Measurements from ENCODE around the gene SLC22A14.
"Not testable (repeated sequence)": the region's sequence is repeated elsewhere in the genome, so short reads cannot be mapped to it uniquely, and the experiment has no call there.

SLC22A14 gene, protein sequence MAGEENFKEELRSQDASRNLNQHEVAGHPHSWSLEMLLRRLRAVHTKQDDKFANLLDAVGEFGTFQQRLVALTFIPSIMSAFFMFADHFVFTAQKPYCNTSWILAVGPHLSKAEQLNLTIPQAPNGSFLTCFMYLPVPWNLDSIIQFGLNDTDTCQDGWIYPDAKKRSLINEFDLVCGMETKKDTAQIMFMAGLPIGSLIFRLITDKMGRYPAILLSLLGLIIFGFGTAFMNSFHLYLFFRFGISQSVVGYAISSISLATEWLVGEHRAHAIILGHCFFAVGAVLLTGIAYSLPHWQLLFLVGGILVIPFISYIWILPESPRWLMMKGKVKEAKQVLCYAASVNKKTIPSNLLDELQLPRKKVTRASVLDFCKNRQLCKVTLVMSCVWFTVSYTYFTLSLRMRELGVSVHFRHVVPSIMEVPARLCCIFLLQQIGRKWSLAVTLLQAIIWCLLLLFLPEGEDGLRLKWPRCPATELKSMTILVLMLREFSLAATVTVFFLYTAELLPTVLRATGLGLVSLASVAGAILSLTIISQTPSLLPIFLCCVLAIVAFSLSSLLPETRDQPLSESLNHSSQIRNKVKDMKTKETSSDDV

DNA sequence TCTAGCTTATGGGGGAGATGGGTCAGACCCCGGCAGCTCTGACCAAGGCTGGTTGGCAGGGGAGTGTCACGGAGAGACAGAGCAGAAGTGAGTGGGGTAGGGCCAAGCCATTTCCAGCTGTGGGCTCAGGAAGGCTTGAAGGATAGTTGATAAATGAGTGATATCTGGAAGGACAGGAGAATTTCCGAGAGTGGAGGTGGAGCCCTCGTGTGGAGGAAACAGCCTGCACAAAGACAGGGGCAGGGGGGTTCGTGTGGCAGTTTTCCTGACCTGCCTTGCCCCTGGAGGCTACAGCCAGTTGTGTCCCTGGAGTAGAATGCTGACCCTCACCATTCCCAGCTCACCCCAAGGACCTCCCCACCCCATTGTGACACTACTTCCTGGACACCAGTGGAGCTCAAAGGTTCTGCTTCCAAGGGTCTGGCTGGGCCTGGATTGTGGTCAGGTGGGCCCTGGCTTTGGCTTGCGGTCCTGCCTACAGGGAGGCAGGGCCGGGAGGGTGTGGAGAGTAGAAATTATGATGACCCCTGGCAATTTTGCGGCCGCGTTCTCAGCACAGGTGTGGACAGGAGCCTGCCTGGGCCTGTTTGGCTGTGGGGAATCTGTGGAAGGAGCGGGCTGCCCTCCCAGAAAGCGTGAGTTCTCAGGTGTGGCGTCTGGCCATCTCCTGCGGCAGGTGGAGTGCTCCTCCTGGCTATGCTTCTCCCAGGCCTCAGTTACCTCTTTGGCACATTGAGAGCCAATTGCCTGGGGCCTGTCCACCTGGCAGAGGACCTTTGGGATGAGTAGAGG lies at the start of gene SLC22A14:
Gene SLC22A14, plus strand, starts transcription at position 400 of the 792 bp plus-strand sequence. CDS start 23,733 bp downstream, outside the sequence.
- DNase-seq: no peak

GRCh38 chr3:38232701-38233100 lies 49.4 kb upstream of the SLC22A14 start:
- DNase-seq: no peak

DNA sequence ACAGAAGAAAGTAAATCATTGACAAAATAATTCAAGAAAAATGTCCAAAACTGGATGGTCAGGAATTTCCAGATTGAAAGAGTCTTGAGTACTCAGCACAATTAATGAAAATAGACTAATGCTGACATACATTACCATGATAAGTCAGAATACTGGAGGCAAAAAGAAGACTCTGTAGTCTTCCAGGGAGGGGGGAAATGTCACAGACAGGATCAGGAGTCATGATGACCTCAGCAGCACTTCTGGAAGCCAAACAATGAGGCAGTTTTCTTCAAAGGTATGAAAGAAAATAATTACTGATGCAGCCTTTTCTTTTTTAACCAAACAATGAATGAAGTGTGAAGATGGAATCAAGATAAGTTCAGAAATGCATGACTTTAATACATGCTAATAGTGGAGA lies 46.6 kb upstream of the SLC22A14 start:
- DNase-seq: no peak

DNA sequence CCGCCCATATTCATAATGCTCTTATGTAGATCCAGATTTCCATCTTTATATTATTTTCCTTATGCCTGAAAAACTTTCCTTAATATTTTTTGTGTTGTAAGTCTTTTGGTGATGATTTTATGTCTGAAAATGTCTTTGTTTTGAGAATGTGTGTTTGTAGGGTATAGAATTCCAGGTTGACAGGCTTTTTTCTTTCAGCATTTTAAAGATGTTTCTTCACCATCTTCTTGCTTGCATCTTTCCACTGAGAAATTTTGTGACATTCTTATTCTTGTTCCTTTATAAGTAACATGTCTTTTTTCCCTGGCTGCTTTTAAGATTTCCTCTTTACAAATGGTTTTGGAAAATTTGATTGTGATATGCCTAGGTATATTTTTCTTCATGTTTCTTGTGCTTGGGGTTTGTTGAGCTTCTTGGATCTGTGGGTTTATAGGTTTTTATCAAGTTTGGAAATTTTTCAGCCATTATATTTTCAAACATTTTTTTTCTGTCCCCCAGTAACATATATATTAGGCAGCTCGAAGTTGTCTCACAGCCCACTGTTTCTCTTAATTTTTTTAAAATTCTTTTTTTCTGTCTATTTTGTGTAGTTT lies 43.6 kb upstream of the SLC22A14 start:
- no peak for DNase-seq

DNA sequence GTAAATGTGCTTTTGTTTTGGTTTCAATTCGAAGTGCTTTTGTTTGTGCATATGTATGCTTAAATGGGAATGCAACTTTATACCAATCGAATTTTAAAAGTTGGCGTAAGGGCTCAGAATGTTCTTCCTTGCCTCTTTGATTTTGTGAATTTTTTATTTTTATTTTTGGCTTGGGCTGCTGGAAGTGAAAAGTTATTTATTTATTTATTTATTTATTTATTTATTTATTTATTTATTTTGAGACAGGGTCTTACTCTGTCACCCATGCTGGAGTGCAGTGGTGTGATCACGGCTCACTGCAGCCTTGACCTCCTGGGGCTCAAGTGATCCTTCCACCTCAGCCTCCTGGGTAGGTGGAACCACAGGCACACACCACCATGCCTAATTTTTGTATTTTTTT lies 39.3 kb upstream of the SLC22A14 start:
- not testable (repeated sequence) for DNase-seq

DNA sequence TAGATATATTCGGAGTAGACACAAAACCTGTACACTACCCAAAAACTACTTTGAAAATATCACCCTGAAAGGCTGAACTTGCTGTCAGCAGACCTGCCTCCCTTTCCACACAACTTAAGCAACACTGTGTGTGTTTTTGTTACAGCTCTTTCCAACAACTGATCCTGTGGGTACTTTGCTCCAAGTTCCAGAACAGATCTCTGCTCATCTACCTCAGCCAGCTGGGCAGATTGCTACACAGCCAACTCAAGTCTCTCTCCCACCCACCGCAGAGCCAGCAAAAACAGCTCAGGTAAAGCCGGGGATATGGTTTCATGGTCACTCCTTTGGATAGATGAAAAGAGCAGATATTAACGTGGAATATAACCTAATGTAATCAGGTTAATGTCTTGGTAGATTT lies 36.2 kb upstream of the SLC22A14 start:
- DNase-seq: no peak

GRCh38 chr3:38247366-38248035 lies 34.6 kb upstream of the SLC22A14 start:
- no peak for DNase-seq

DNA sequence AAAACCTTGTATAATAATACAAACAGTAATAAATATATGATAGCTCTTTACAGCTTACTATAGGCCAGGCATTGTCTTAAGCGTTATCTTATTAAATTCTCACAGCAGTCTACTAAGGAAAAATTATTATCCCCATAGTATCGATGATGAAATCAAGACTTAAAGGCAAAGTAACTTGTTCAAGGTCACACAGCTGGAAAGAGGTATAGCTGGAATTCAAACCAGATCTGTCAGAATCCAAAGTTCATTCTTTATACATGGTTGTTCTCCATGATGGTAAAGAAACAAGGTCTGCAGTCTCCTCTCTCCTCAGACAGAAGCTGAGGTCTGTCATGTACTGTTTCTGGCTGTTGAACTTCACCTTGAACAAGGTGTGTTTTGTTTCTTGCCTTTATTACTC lies 31.9 kb upstream of the SLC22A14 start:
- no peak for DNase-seq

DNA sequence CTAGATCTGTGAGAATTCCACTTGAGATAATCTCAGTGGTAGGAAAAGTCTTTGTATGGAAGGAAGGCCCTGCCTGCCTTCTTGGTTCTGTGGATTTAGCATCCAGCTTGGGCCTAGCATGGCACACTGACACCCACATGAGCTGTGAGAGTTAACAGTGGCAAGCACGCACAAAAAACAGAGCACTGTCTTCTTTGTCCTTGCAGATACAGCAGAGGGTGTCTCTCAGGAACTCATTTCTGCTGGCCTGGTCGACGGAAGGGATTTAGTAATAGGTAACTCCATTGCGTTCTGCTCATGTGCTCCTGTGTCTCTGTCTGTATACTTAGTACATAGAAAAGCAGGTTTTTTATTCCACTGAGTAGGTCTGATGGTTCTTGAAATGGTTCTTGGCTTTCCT lies 30.9 kb upstream of the SLC22A14 start:
- DNase-seq: no peak

- no peak for DNase-seq
These were observed 28.4 kb upstream of the SLC22A14 start for GRCh38 chr3:38253704-38254103.

GRCh38 chr3:38254872-38255271 lies 27.2 kb upstream of the SLC22A14 start:
- DNase-seq: no peak

- no peak for DNase-seq
These were observed 26.5 kb upstream of the SLC22A14 start for GRCh38 chr3:38255627-38256026.

DNA sequence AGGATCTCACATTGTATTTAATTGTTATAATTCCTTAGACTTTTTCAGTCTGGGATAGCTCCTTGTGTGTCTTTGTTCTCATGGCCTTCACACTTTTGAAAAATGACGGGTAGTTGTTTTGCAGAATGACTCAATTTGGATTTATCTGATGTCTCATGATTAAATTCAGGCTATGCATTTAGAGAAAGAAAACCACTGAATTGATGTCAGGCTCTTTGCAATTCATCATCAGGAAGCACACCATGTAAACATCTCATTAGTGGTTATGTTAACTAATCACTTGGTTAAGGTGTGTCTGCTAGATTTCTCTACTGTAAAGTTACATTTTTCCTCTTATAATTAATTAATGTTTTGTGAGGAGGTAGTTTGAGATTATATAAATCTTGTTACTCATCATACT lies 24.5 kb upstream of the SLC22A14 start:
- DNase-seq: no peak

DNA sequence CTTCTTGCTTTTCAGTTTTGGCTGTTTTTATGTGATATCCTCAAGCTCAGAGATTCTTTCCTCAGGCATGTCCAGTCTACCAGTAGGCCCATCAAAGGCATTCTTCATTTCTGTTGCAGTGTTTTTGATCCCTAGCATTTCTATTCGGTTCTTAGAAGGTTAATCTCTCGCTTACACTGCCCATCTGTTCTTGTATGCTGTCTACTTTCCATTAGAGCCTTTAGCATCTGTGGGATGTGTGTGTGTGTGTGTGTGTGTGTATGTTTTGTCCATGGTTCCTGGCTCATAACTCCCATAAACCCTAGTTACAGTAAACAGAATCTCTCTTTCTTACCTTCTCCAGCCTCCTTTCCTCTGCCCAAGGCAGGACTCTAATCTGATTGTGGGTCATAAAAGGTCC lies 21.6 kb upstream of the SLC22A14 start:
- DNase-seq: no peak

DNA sequence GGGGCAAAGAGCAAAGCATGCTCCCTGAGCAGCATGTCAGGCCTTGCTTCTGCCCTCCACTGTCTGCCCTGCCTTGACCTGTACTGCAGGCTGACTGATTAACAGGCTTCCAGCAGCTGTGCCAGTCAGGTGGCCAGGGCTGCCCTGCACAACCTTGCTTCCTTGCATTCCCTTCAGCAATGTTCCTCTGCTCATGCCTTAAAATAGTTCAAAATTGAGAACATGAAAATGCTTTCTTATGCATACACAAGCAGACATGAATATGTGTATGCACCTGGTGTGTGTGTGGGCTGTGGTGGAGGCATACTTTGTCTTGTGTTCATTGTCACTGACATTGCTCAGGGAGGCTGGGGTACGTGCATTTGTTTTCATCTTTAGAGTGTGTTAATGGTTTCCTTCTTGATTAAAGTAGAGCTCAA lies 17.7 kb upstream of the SLC22A14 start:
- no peak for DNase-seq

- no peak for DNase-seq
These were observed 17.3 kb upstream of the SLC22A14 start for GRCh38 chr3:38264779-38265178.

GRCh38 chr3:38265604-38266307 lies 16.3 kb upstream of the SLC22A14 start, which contains the start of gene SLC22A13:
TSS of gene SLC22A13 (plus strand) at chr3:38265812. CDS start at chr3:38265861, 49 bp downstream.
- no peak for DNase-seq

DNA sequence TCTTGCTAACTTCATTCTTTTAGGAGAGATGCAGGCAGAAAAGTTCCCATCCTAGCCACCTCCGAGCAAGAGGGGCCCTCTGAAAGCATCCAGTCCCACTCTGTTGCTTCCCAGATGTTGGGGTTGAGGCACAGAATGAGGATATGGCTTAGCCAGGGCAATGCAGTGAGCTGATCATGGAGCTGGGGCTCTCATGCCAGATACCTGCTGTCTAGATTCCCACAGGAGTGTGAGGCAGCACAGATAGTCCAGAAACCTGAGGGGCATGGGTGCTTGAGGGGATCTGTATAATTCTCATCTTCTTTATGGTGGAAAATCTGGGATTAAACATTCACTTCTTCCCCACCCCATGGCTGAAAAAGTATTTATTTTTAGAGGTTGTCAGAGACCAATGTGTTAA lies 15.3 kb upstream of the SLC22A14 start:
- DNase-seq: no peak

- DNase-seq: no peak
These were observed 14.4 kb upstream of the SLC22A14 start for GRCh38 chr3:38267662-38268061.

- DNase-seq: no peak
These were observed 14.0 kb upstream of the SLC22A14 start for GRCh38 chr3:38268087-38268486.

GRCh38 chr3:38268522-38268921 lies 13.6 kb upstream of the SLC22A14 start:
- DNase-seq: no peak

GRCh38 chr3:38270606-38271005 lies 11.5 kb upstream of the SLC22A14 start:
- DNase-seq: no peak
